Kidney capillary endothelial cell (primary cell): ENCODE measurements around the gene SERBP1.
"Not testable (repeated sequence)": the region's sequence is repeated elsewhere in the genome, so short reads cannot be mapped to it uniquely, and the experiment has no call there.

Experiments used
- DNase-seq: peaks from one replicate; pipeline ENCODE4 v3.0.0-alpha.2; 2018; ENCODE audit warnings: low spot score

The SERBP1 gene

DNA sequence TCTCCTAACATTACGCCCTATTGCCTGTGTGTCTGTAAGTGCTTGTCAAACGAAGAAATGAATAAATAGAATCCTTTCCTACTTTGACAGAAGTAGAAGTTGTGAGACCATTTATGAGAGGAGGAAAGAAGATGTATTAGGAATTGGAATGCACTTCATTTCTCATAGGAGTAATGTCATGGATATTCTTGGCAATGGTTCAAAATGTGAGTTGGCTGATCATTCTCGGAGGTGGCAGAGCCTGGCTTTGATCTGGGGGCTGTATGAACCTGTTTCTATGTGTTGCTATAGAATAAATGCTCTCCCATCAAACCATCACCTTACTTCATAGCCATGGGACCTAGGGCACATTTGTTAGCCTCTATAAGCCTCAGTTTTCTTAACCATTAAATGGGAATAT, 10.1 kb upstream of the SERBP1 start:
- no peak for DNase-seq

GRCh38 chr1:67439277-67440029, 9.3 kb upstream of the SERBP1 start:
- DNase-seq: no peak

DNA sequence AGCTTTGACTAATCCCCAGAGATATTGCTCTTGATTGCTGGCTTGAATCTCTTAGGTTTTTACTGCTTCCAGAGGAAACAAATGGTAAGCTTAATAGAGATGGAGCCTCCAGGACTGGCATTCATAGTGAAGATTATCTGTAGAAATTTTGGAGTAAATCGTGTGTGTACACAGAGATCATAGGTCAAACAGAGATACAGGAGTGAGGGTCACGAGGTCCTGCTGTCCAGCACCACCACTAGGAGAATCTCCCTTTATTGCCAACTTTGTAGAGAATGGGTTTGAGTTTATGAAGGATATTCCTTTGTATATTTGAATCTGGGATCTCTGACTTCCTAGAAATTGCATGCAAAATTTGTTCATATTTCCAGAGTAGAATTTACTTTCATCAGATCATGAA, 7.8 kb upstream of the SERBP1 start:
- DNase-seq: no peak

- DNase-seq: no peak
Observed at GRCh38 chr1:67436511-67437055, 6.4 kb upstream of the SERBP1 start.

DNA sequence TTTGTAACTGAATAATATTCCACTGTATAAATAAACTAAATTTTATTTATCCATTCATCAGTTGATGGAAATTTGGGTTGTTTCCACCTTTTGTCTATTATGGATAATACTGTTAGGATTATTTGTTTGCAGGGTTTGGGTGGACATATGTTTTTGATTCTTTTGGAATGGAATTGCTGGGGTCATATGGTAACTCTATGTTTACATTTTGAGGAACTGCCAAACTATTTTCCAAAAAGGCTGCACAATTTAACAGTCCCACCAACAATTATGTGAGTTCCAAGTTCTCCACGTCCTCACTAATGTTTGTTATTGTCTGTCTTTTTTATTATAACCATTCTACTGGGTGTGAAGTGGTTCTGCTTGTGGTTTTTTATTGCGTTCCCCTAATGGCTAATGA, 4.3 kb upstream of the SERBP1 start:
- DNase-seq: no peak

DNA sequence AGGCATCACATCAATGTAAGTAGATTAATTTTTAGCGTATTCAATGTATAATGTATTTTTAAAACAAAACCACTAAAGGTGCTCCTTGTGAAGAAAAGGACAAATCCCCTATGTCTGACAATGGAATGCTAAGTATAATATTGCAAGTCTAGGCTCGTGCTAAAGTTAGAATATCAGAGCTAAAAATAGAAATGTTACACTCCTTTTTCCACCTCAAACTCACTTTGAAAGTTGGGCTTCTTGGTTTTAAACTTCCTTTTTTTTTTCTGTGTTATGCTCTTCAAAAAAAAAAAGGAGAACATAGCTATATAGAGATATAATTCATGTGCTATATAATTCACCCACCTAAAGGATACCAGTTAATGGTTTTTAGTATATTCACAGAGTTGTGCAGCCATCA, 3.6 kb upstream of the SERBP1 start:
- no peak for DNase-seq

DNA sequence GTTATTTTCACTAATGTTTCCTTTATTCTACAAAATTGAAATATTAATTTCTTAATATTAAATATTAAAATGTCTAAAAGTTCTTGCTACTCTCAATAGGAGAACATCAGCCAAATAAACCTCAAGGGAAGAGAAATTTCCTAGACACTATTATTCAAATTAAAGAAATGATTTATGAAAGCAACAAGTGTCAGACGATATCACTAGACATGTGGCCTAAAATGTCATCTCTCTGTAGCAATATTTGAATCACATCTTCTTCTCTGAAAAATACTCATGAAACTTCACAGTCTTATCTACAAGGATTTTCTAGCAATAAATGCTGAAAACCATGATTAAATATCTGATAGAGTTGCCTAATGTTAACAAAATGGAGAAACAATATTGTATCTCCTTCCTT, 2.5 kb upstream of the SERBP1 start:
- DNase-seq: no peak

GRCh38 chr1:67431869-67432578, 1.8 kb upstream of the SERBP1 start:
- no peak for DNase-seq

DNA sequence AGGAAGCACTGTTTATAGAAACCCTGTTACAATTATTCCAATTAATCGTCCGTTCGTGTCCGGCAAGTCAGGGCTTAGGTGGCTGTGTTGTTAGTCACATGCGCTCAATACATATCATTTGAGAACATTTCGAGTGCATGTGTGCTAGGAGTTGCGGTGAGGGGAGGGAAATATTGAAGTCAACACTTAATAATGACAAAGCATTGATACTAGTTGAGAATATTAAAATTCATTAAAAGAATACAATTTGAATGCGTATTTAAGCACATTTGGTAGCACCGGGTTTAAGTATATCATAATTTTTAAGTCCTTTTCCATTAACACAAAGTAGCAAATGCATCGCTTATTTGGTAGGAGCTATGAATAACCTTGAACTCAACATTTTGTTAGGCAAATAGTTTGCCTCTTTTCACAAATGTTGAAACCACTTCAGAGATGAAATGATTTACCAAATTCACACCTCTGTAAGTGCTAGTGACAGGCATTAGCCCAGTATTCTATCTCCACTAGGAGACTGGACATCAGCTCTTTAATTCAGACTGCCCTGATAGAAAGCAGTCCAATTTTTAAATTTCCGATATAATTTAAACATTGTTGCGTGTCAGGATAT, 1.1 kb upstream of the SERBP1 start:
- no peak for DNase-seq

- no peak for DNase-seq
Observed at GRCh38 chr1:67429528-67430357, 459 bp downstream of the SERBP1 start.

DNA sequence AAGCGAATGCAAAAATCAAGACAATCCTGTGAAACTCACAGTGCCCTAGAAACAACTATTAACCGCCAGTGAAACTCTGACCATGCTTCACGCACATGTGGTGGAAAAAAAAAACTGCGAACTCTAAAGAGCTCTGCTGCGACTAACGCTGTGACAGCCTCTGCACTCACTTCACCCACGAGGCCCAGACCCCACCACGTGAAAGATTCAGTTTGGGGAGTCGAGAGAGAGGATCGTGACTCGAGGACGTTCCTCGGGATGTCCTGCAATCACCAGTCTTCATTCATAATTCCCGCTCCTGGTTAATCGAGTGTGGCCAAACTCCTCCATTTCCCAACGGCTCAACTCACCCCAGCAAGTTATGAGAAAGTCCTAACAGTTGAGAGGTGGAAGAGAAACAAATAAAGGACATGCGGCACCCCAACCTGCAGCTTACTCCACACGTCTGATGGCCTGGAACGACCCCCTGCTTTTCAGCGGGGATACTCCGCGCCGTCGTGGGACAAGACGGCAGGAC, 1.1 kb downstream of the SERBP1 start:
- no peak for DNase-seq

- no peak for DNase-seq
Observed at GRCh38 chr1:67427947-67428346, 2.3 kb downstream of the SERBP1 start.

- no peak for DNase-seq
Observed at GRCh38 chr1:67427465-67427864, 2.7 kb downstream of the SERBP1 start.

DNA sequence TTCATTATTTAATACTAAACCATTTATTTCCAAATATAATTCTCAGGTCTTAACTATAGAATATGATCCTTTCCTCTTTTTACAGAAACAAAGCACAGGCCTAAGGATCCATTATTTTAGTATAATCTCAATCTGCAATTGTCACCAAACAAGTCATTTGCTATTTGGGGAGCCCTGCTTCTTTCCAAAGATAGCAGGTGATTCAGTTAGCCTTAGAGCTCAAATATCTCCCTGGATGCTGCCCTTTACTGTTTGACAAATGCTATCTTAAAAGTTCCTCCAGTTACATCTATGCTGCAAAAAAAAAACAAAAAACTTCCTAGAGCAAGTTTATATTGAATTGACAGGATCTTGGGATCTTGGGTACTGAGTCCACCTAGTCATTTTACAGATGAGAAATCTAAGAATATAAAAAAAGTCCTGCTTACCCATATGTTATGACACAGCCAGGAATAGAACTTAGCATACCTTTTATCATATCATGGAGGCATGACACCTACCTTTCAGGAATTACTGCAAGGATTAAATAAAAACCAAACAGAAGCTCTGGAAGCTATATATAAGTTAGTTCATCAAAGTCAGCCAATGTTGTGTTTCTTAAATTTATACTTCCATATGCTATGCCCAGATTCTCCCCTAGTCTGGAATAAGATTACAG, 9.2 kb downstream of the SERBP1 start:
- no peak for DNase-seq

GRCh38 chr1:67418839-67419586, 11.2 kb downstream of the SERBP1 start:
- no peak for DNase-seq

- DNase-seq: not testable (repeated sequence)
Observed at GRCh38 chr1:67417733-67418132, 12.5 kb downstream of the SERBP1 start.

GRCh38 chr1:67415041-67415440, 15.2 kb downstream of the SERBP1 start:
- no peak for DNase-seq

GRCh38 chr1:67414574-67414973, 15.6 kb downstream of the SERBP1 start:
- no peak for DNase-seq

DNA sequence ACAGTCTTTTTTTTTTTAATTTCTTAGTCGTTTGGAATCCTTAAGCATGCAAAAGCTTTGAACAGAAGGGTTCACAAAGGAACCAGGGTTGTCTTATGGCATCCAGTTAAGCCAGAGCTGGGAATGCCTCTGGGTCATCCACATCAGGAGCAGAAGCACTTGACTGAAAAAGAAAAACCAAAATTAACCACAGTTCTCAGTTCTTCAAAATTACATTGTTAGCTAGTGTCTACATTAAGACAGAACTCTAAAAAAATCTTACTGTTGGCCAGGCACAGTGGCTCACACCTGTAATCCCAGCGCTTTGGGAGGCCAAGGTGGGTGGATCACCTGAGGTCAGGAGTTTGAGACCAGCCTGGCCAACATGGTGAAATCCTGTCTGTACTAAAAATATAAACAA, 17.1 kb downstream of the SERBP1 start:
- DNase-seq: not testable (repeated sequence)

- no peak for DNase-seq
Observed at GRCh38 chr1:67408148-67408547, 22.1 kb downstream of the SERBP1 start.

DNA sequence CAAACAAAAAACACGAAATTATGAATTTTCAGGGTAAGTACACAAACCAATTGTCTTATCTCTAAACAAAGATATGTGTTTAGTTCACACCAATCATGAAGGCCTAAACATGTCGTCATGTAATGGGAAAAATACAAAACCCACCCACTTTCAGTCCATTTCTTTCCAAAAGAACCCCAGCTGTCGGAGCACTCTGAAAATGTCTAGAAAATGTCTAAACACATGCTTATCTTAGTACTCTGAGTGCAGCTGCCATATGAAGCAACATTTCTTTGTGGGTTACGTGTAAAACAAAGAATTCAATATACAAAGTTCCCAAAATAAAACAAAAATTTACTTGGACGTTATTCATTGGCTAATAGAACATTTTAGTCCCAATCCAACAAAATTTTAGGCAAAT, 22.7 kb downstream of the SERBP1 start:
- no peak for DNase-seq
